A673 (cell line): ENCODE measurements around the gene SVOPL. TPM values are rescaled to one million over a fixed set of nuclear protein-coding genes. Genes with fewer than 3 reads are reported as not detected.

Experiments
- BruUV-seq: library from RNA; stranded (reverse); fragments of 400-500 nt; replicated peaks from 2 replicates; lab custom pipeline; 2021; lab: Mats Ljungman, UMichigan
- CTCF ChIA-PET: fragments of 300-600 bp; sonication (Branson Sonifier 250); formaldehyde crosslinking; loops from one replicate; lab custom pipeline; 2022; ENCODE audit warnings: antibody characterized with exemption; lab: Charles Lee
- POLR2A ChIA-PET: fragments of 300-600 bp; sonication (Branson Sonifier 250); formaldehyde crosslinking; loops from one replicate; lab custom pipeline; 2022; ENCODE audit warnings: antibody characterized with exemption; ENCODE audit not compliant: low non-redundant PET; lab: Charles Lee
- DNase-seq: peaks from one replicate; pipeline ENCODE4 v3.0.0-alpha.2; 2015; ENCODE audit warnings: low spot score
- H3K27ac ChIP-seq: fragments of 200-600 bp; sonication (generic); 2 replicates; pipeline ENCODE4 v1.5.1; 2016; ENCODE audit warnings: mixed run types, low read depth, mild to moderate bottlenecking, mixed read lengths, antibody characterized with exemption, low read length; ENCODE audit not compliant: poor library complexity, severe bottlenecking
- H3K27me3 ChIP-seq: fragments of 200-600 bp; sonication (generic); replicated peaks from 2 replicates; pipeline ENCODE4 v1.6.1; 2017; ENCODE audit warnings: mixed run types, low read depth, mild to moderate bottlenecking, mixed read lengths, antibody characterized with exemption, low read length; ENCODE audit not compliant: insufficient read depth, poor library complexity
- H3K36me3 ChIP-seq: fragments of 200-600 bp; sonication (generic); 2 replicates; pipeline ENCODE4 v1.6.1; 2016; ENCODE audit warnings: mixed run types, mild to moderate bottlenecking, mixed read lengths, antibody characterized with exemption, low read length; ENCODE audit not compliant: insufficient read depth, poor library complexity, severe bottlenecking
- H3K4me1 ChIP-seq: fragments of 200-600 bp; sonication (generic); 2 replicates; pipeline ENCODE4 v1.6.1; 2017; ENCODE audit warnings: mixed run types, mild to moderate bottlenecking, mixed read lengths, antibody characterized with exemption, low read length; ENCODE audit not compliant: insufficient read depth, poor library complexity, severe bottlenecking
- H3K4me3 ChIP-seq: fragments of 200-600 bp; sonication (generic); 2 replicates; pipeline ENCODE4 v1.5.1; 2016; ENCODE audit warnings: low read depth, mixed run types, mild to moderate bottlenecking, mixed read lengths, low read length; ENCODE audit not compliant: poor library complexity, severe bottlenecking
- H3K9me3 ChIP-seq: fragments of 200-600 bp; sonication (generic); 2 replicates; pipeline ENCODE4 v1.6.1; 2016; ENCODE audit warnings: mixed run types, low read depth, mild to moderate bottlenecking, mixed read lengths, antibody characterized with exemption, low read length; ENCODE audit not compliant: poor library complexity, severe bottlenecking
- EZH2 ChIP-seq: fragments of 200-600 bp; sonication (generic); IDR thresholded peaks from 2 replicates; pipeline ENCODE4 v1.6.1; 2017; ENCODE audit warnings: borderline replicate concordance, low read depth, mild to moderate bottlenecking, mixed read lengths, antibody characterized with exemption, low read length; ENCODE audit not compliant: poor library complexity, severe bottlenecking
- intact Hi-C: fragments of 100-400 bp; cut with micrococcal nuclease; formaldehyde crosslinking; loops from one replicate; pipeline ENCODE4 v1.10.0; 2022; ENCODE audit not compliant: unreplicated experiment
- total RNA-seq: library from RNA; stranded (reverse); gene quantifications from 2 replicates; pipeline ENCODE4 v1.2.3, GENCODE V29; 2021
- TF ChIP-seq, protein P1 (sequence below): fragments of 300-800, 200-600 bp; sonication (generic); conservative IDR thresholded peaks from 2 replicates; pipeline ENCODE4 v1.5.1; 2017; ENCODE audit warnings: low read depth, mild to moderate bottlenecking, antibody characterized with exemption, low read length, moderate library complexity, mixed read lengths

The SVOPL gene
- total RNA-seq, 1 experiment from 2014 or later: not detected

DNA sequence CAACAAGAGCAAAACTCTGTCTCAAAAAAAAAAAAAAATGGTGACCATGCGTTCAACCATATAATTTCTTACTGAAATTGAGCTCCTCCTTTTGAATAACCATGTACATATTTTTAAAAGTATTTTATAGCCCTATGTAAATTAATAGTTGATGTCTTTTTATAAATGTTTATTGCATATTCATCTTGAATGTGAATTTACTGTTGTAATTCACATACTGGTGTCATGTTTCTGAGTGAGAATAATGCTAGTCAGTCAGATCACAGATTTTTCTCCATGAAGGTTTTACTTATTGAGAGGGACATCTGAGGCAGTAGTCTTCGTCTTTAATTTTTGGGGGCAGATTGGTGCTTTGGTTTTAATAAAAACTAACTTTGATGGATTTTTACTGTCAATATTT lies 112.2 kb downstream of the SVOPL start:
- ChIA-PET POLR2A (no interaction called here), CTCF (no interaction called here)
- Histone ChIP-seq H3K27ac (no peak overlapping the region), H3K4me3 (no peak overlapping the region), H3K9me3 (no peaks in the 10 kb centered on the region), H3K36me3 (peaks cover 15% of the 10 kb centered on the region), H3K4me1 (no peaks in the 10 kb centered on the region), H3K27me3 (no peaks in the 10 kb centered on the region)
- no TSS peak for BruUV-seq
- intact Hi-C loops: no loop called here
- no peak for DNase-seq
- no peak for TF ChIP-seq EZH2
- TF ChIP-seq, protein P1, sequence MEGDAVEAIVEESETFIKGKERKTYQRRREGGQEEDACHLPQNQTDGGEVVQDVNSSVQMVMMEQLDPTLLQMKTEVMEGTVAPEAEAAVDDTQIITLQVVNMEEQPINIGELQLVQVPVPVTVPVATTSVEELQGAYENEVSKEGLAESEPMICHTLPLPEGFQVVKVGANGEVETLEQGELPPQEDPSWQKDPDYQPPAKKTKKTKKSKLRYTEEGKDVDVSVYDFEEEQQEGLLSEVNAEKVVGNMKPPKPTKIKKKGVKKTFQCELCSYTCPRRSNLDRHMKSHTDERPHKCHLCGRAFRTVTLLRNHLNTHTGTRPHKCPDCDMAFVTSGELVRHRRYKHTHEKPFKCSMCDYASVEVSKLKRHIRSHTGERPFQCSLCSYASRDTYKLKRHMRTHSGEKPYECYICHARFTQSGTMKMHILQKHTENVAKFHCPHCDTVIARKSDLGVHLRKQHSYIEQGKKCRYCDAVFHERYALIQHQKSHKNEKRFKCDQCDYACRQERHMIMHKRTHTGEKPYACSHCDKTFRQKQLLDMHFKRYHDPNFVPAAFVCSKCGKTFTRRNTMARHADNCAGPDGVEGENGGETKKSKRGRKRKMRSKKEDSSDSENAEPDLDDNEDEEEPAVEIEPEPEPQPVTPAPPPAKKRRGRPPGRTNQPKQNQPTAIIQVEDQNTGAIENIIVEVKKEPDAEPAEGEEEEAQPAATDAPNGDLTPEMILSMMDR: no peak

DNA sequence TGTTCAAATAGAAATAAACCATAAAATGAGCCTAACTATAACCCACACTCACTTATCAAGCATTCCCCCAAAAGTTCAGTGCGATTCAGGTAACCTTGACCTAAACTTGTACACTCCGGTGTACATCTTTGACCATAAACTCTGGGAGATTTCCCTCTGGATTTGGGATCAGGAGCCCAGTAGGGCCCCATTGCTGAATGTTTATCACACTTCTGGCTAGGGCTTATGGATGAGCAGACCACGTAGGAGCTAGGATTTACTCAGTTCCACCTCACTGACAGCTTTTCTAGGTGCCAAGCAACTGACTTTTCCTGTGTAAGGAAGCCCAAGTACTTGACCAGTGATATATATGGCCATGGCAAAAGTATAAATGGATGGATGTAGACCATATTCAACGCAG lies 113.7 kb downstream of the SVOPL start:
- ChIA-PET CTCF (no interaction called here), POLR2A (no interaction called here)
- Histone ChIP-seq H3K4me3 (no peak overlapping the region), H3K4me1 (no peaks in the 10 kb centered on the region), H3K36me3 (peaks cover 20% of the 10 kb centered on the region), H3K9me3 (no peaks in the 10 kb centered on the region), H3K27me3 (no peaks in the 10 kb centered on the region), H3K27ac (no peak overlapping the region)
- TF ChIP-seq, protein P1: no peak
- TF ChIP-seq EZH2: no peak
- DNase-seq: no peak
- no TSS peak for BruUV-seq
- intact Hi-C loops: no loop called here

DNA sequence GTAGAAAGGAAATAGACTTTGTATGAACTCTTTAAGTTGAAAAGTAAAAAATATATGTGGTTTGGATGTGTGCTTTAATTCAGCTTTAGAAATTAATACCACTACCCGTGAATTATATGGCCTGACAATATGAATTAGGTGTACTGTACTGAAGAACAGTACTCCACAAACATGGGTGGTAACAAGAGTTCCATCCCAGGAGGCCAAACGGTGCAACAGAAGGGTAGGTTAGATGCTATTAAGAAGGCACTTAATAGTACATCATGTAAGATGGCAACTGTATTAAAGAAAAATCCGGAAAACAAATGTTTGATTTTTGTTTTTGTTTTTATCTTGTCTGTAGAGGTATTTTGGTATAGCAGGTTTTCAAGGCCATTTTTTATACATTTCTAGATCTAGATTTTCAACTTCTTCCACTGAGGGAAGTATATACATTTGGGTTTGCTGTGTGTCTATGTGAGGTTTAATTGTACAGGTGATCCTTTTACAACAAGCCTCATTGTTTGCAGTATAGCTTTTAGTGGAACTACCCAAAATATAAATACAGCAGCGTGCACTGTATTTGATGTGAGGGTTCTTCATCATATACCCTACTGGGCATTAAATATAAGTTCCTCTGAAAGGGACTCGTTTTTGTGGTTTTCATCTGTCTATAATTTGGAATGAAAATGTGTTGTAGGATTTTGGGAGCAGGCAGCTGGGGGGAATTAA lies 115.7 kb downstream of the SVOPL start:
- TF ChIP-seq, protein P1: no peak
- no peak for TF ChIP-seq EZH2
- Histone ChIP-seq H3K27ac (no peak overlapping the region), H3K4me1 (no peaks in the 10 kb centered on the region), H3K36me3 (peaks cover 34% of the 10 kb centered on the region), H3K27me3 (no peaks in the 10 kb centered on the region), H3K9me3 (no peaks in the 10 kb centered on the region), H3K4me3 (no peak overlapping the region)
- ChIA-PET POLR2A (no interaction called here), CTCF (no interaction called here)
- intact Hi-C loops: no loop called here
- DNase-seq: no peak
- no TSS peak for BruUV-seq
